HuH-7 (cell line): ENCODE measurements around the gene STAT3.
"Not testable (repeated sequence)": the region's sequence is repeated elsewhere in the genome, so short reads cannot be mapped to it uniquely, and the experiment has no call there.

ENCODE experiments used
- DNase-seq: peaks from one replicate; pipeline ENCODE4 v3.0.0; 2011; ENCODE audit warnings: low spot score

The STAT3 gene

DNA sequence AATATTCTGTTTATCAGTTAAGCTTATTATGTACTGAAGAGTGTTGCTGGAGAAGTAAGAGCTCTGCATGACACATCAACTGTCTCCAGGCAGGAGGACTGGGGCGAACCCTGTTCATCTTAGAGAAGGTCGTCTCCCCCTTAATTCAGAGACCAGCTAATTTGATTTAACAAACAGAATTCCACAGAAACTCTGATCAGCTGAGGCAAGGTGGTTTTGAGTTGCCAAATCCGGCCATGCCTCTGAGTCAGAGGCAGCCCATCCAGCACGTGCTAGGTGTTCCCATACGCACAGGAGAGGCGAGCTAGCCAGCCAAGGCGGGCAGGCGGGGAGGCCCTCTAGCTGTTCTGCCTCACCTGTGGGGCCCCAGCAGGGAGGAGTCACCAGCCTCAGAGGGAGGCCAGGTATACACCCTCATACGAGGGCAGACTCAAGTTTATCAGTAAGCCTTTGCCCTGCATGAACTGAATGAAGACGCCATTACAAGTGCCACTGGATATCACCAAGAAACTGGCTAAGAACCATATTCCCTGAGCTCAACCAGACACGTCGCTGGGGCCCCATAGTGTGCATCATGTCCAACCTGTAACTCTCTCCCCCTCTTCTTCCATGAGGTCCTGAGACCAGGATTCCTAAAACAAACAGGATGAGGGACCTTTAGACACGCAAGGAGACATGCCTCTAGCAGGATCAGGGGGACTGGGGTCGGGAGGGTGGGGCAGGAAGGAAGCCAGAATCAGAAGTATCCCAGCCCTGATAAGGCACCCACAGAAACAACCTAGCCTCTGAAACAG, 74.3 kb downstream of the STAT3 start:
- DNase-seq = no peak

DNA sequence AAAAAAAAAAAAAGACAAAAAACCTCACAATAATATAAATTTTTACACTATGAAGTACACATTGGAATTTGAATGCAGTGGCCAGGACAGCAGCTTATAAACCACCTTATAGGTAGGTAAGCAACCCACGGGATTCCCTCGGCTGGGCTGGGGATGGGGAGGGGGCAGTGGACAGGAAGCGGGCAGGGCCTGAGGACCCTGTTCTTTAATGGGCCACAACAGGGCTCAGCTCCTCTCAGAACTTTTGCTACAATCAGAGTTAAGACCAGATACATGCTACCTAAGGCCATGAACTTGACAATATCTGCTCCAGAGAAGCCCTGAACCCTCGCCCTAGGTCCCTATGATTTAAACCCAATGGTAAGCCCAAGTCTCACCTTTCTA, 74.9 kb downstream of the STAT3 start:
- no peak for DNase-seq

DNA sequence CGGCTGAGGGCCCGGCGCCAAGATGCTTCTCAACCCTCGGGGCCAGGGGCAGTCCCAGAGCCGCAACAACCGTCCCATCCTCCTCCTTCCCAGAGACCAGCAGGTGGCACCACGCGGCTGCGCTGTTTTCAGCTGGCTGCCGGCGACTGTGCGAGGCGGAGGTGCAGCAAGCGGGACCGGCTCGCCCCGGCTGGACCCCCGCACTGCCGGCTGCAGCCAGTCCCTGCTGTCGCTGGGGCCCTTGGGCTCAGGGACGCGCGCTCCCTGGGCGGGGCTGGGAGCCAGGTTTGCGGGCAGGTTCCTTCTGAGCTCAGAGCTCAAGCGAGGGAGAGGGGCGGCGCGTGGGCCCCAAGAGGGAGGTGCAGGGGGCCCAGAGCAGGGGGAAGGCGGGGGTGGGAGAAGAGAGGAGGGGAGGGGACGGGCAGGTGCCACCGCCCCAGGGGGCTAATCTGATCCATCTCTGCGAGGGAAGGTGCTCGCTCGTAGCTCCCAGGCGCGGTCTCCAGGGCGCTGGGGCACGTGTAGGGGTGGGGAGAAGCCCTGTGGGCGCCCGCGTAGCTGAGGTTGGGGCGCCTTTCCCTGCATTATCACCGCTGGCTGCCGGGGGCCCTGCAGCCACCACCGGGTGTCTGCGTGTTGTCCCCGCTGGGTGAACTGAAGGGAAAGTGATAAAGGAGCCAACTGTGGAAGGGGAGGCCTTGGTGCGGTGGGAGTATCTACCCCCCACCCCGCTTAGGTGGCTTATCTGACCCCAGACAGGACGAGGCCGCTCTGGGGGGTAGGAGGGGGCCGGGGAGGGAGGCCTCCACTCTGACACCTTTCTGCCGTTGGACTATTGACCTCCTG, 75.7 kb downstream of the STAT3 start:
- peak; percentile 93 for DNase-seq

DNA sequence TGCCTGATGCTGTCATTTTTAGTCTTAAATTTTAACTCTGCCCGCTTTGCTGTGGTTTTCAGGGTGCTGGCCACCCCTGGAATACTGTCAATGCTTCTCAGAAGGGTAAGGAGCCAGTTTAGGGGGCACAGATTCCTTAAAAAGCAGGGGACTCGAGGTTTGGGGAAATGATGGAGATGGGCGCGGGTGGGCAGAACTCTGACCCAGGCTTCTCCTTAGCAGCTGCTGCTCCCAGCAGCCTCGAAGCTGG, 76.3 kb downstream of the STAT3 start:
- DNase-seq = no peak

DNA sequence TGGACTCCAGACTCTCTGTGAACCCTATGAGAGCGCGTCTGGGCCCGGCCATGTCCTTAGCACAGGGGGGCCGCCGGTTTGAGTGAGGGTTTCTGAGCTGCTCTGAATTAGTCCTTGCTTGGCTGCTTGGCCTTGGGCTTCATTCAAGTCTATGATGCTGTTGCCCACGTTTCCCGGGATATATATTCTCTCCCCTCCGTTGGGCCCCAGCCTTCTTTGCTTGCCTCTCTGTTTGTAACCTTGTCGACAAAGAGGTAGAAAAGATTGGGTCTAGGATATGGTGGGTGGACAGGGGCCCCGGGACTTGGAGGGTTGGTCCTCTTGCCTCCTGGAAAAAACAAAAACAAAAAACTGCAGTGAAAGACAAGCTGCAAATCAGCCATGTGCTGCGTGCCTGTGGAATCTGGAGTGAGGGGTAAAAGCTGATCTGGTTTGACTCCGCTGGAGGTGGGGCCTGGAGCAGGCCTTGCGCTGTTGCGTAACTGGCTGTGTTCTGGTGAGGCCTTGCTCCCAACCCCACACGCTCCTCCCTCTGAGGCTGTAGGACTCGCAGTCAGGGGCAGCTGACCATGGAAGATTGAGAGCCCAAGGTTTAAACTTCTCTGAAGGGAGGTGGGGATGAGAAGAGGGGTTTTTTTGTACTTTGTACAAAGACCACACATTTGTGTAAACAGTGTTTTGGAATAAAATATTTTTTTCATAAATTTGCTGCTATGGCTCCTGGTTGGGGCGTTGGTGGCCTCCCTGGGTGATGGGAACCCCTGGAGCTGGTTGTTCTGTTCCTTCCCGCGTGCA, 76.8 kb downstream of the STAT3 start:
- peak; percentile 97 for DNase-seq

DNA sequence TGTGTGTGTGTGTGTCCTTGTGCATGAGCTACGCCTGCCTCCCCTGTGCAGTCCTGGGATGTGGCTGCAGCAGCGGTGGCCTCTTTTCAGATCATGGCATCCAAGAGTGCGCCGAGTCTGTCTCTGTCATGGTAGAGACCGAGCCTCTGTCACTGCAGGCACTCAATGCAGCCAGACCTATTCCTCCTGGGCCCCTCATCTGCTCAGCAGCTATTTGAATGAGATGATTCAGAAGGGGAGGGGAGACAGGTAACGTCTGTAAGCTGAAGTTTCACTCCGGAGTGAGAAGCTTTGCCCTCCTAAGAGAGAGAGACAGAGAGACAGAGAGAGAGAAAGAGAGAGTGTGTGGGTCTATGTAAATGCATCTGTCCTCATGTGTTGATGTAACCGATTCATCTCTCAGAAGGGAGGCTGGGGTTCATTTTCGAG, 77.4 kb downstream of the STAT3 start:
- no peak for DNase-seq

DNA sequence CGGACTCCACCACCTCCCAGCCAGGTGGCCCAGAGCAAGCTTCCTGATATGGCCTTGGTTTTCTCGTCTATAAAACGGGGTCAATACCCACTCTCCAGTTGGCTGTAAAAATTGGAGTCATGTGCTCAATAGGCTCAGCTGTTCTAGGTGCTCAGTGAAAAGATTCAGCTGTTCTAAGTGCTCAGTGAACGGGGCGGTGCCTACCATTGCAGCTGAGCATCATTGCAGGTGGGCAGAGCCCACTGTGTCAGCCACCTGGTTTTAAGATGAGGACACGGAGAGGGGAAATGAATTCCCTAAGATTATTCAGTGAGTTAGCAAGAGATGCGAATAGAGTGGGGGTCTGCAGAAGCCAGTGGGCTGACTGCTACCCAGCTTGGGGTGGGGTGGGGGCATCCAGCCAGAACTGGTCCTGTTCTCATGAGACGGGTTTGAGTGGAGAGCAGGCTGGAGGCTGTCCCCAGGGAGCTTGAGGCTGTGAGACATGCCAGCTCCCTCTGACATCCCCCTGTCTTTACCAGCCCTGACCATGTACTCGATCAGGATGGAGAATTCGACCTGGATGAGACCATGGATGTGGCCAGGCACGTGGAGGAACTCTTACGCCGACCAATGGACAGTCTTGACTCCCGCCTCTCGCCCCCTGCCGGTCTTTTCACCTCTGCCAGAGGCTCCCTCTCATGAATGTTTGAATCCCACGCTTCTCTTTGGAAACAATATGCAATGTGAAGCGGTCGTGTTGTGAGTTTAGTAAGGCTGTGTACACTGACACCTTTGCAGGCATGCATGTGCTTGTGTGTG, 78.1 kb downstream of the STAT3 start:
- no peak for DNase-seq

DNA sequence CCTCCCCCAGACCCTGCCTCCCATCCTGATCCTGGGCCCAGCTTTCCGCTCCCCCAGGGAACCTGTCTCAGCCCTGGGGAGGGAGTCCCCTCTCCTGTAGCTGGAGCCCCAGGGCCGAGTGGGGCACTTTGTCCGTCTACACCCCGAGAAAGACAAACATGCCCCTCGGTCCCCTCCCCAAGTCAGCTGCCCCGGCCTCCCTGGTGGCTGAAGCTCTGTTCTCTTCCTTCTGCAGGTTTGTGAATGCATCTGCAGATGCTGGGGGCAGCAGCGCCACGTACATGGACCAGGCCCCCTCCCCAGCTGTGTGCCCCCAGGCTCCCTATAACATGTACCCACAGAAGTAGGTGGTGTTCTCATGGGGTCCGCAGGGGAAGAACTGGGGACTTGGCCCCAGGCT, 79.1 kb downstream of the STAT3 start:
- no peak for DNase-seq

DNA sequence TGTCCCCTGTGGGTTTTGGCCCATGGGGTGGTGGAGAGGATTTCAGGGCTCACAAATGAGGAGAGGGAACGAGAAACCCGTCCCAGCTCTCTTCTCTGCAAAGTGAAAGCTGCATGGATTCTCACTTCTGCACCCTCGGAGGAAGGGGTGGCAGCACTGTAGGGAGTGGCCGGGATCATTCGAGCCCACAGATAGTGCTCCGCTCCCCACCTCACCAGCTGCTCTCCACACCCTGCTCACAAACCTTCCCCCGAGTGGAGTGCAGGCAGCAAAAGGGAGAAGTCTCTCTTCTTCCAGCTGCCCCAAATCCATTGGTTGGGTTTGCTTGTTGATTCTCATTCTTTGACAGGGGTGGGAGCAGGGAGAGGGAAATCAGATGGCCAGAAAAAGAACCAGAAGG, 79.8 kb downstream of the STAT3 start:
- no peak for DNase-seq

DNA sequence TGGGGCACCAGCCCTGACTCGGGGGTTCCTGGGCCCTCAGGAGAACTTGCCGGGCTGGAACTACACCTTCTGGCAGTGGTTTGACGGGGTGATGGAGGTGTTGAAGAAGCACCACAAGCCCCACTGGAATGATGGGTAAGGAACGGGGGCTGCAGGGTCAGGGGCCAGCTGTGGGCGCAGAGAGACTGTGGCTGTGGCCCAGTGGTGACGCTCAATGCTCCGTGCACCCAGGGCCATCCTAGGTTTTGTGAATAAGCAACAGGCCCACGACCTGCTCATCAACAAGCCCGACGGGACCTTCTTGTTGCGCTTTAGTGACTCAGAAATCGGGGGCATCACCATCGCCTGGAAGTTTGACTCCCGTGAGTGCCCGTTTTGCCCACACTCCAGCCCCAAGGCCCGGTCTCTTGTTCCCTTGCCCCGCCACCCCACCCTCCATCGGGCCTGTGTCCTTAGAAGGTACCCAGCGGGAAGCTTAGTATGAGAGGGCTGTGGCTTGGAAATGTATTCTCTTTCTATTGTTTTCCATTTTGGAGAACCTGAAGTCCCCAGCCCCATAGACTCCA, 80.8 kb downstream of the STAT3 start:
- no peak for DNase-seq

DNA sequence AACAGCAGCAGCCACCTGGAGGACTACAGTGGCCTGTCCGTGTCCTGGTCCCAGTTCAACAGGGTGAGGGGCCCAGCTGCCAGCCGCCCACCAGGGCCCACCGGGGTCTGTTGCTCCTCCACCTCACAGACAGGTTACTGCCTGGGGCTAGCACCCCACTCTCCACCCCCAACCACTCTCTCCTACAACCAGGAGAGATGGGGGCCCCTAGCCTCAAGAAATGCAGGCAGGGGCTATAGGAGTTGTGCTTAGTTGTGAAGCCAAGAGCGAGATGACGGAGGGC, 81.9 kb downstream of the STAT3 start:
- no peak for DNase-seq

DNA sequence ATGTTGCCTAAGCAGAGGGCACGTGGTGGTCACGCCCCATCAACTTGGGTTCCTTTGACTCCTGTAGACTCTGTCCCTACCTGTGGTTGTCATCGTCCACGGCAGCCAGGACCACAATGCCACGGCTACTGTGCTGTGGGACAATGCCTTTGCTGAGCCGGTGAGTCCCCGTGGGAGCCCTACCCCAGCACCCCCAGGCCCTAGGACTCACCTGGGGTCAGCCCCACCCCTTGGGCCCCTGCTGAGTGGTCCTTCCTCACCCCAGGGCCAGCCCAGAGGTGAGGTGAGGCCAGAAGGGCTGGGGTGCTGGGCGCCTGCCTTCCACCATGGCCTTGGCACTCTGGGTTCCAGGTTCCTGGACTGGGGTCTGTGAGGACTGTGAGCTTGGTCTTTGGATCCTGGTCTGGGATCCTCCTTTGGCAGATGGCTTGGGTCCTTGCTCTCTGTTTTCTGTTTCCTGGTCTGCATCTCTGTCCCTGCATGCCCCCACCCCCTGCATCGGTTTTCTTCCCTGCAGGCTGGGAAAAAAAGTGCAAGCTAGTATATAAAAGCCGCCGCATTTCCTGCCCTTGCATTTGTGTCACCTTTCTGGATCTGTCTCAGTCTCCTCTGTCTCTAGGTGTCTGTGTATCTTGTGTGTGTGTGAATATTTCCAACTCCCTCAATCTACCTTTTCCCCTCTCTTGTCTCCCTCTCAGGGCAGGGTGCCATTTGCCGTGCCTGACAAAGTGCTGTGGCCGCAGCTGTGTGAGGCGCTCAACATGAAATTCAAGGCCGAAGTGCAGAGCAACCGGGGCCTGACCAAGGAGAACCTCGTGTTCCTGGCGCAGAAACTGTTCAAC, 82.5 kb downstream of the STAT3 start:
- no peak for DNase-seq

DNA sequence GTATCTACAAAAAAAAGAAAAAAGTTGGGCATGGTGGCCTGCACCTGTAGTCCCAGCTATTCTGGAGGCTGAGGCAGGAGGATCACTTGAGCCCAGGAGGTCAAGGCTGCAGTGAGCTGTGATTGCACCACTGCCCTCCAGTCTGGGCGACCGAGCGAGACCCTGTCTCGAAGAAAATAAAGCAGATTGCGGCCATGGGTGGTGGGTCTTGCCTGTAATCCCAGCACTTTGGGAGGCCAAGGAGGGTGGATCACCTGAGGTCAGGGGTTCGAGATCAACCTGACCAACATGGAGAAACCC, 83.3 kb downstream of the STAT3 start:
- DNase-seq = not testable (repeated sequence)

DNA sequence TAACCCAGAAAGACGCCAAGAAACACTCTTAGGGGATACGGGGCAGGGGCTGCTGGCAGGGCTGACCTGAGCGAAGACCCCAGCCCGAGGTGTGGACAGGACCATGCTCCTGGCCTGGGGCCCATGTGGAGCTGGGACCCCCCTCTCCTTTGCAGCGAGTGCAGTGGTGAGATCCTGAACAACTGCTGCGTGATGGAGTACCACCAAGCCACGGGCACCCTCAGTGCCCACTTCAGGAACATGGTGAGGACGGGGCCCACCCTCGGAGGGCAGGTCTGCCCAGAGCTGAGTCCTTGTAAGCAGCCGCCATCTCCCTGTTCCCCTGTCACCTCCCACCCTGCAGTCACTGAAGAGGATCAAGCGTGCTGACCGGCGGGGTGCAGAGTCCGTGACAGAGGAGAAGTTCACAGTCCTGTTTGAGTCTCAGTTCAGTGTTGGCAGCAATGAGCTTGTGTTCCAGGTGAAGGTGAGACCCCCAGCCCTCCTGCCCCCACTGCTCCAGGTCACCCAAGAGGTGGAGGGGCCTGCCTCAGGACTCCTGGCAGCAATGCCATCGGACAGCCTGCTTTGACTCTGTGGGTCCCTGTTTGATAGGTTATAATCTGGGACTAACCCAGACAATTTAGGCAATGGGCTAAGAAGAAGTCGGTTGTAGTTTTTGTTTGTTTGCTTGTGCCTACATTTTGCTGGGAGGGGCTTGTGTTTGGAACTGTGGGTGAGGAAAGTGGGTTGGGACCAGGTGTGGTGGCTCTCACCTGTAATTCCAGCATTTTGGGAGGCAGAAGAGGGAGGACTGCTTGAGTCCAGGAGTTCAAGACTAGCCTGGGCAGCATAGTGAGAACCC, 83.8 kb downstream of the STAT3 start:
- no peak for DNase-seq

DNA sequence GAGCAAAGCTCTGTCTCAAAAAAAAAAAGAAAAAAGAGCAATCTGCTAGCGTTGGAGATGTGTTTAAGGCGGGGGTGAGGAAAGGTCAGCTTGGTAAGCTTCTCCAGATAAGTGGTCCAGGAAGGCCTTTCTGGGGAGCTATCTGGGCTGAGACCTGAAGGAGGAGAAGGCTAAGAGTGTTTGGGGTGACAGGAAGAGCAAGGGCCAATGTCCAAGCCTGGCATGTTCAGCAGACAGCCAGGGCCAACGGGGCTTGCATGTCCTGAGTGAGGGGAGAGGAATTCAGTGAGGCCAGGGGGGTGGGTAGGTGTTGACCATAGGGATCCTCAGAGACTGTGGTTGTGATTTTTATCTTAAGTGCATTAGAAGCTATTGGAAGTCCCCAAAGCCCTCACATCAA, 84.5 kb downstream of the STAT3 start:
- no peak for DNase-seq

DNA sequence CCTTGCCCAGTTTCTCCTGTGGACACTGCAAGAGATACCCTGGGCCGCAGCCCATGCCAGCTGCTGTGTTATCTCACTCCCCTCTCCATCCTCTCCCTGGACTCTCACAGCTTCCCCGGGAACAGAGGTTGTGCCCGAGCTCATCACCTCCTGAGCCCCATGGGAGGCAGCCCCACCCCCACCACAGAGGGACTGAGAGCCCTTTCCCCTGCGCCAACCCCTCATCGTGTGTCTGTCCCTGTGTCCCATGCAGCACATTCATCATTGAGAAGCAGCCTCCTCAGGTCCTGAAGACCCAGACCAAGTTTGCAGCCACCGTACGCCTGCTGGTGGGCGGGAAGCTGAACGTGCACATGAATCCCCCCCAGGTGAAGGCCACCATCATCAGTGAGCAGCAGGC, 87.2 kb downstream of the STAT3 start:
- no peak for DNase-seq

DNA sequence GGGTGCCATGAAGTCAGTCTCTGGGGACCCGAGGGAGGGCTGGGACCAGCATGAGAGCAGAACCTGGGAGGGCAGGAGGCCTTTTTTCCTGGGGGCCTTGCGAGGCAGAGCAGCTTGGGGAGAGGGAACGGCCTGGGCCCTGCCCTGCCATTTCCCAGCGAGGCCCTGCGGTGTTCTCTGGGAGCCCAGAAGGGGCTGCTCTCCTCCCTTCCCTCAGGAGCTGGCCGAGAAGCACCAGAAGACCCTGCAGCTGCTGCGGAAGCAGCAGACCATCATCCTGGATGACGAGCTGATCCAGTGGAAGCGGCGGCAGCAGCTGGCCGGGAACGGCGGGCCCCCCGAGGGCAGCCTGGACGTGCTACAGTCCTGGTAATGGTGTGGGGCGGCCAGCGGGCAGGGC, 88.3 kb downstream of the STAT3 start:
- not testable (repeated sequence) for DNase-seq

DNA sequence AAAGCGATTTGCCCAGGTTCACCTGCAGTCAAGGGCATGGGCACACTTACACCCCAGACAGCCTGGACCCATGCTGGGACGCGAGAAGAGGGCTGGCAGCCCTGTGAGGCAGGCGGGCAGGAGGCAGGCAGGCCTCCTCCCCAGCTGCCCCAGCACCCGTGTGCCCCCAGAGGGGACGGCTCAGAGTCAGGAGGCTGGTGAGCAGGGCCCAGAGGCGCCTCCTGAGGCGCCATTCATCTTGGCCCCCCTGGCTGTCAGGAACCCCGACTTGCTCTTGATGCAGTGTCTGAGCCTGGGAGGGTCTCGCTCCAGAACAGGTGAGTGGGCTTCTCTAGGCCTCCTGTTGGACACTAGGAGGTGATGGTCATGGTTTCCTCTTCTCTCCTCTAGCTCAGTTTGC, 88.9 kb downstream of the STAT3 start:
- not testable (repeated sequence) for DNase-seq

DNA sequence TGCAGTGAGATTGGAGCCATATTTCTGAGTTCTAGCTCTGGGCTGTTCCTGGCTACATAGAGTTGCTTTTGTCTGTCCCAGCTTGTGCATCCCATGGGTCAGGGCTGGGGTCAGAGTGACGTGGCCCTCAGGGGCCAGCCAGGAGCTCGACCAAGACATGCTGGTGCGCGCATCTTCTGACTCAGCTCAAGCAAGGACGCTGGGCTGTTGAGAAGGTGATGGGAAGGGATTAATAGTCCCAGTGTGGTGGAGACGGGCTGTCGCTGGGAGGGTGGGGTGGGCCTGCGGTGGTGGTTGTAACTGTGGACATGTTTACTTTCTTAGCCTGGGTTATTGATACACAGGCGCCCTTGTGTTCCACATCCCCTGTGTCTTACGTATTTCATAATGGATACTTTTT, 90.5 kb downstream of the STAT3 start:
- not testable (repeated sequence) for DNase-seq

DNA sequence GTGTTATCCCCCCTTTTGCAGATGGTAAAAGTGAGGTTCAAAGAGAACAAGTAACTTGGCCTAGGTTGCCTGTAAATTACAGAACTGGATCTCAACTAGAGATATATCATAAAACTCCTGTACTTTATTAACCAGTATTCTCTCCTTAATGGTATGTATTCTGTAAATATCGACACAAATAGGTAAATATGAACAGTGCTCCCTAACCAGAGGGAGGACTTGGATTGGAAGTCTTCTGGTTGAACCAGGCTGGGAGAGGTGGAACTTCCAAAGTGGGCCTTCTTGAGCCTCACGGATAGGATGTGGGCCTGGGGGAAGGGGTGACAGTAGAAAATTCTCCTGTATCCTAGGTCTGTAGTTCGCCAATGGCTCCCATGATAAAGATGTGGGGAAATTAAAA, 92.2 kb downstream of the STAT3 start:
- DNase-seq = no peak
